LNCAP (cell line): ENCODE data around the gene PKDCC.

Source experiments
- CTCF ChIP-seq: fragments of 450-650 bp; IDR thresholded peaks from 2 replicates; pipeline ENCODE4 v1.5.1; 2017; ENCODE audit warnings: mild to moderate bottlenecking

Gene PKDCC

DNA sequence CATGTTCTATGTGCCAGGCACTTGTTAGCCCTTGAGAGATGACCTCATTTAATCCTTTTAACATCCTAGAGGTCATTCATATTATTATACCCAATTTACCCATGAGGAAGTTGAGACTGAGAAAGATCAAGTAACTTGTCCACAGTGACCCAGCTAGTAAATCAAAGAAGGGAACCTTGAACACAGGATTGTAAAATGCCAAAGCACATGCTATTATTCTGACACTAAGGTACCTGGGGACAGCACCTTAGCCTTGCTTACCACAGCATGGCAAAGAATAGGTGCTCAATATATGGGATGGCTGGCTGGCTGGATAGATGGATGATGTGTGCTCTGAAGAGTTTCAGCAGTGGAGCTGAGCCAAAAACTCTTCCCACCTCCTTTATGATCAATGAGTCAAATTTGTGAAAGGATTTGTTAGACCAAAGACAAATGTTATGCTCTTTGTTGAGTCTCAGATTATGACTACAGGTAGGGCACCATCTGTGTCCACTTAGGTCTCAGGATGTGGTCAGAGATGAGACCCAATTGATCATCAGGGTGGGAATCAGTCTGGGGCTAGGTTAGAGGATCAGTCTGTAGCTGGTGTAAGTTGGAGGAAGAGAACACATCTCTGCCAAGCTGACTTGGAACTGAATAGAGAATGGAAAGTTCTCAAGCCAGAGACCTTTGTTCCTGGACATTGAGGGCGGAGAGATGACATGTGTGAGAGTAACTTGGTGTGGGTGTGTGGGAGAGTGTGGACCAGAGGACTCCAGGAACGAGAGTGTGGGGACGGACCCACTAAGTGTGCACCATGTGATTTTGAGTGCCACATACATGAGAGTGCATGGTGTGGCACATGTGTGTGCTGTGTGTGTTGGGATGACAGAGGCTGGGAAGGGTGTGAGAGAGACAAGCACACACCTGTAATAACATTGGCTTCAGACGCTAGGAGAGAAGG lies 16.3 kb upstream of the PKDCC start:
- TF ChIP-seq CTCF = no peak

DNA sequence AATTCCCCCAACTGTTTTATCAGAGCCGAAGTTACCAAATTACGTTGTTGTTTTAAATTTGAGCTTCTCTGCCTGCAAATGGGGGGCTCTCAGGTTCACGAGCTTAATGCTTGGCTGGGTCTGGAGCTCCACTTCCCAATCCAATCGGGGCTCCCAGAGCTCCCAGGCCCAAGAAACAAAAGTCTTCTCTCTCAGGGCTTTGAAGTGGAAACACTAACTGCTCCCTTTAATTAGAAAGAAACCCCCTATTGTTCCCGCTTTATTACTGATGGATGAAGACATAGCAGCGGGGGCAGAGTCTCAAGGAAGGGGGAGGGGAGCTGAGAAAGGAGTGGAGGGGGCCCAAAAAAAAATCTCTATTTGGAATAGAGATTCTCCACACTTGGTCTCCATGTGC lies 15.6 kb upstream of the PKDCC start:
- TF ChIP-seq CTCF = no peak

- TF ChIP-seq CTCF = no peak
These were observed 15.1 kb upstream of the PKDCC start for GRCh38 chr2:42032745-42033144.

GRCh38 chr2:42035241-42035640 lies 12.6 kb upstream of the PKDCC start:
- no peak for TF ChIP-seq CTCF

GRCh38 chr2:42036413-42036812 lies 11.4 kb upstream of the PKDCC start:
- TF ChIP-seq CTCF = no peak

GRCh38 chr2:42036940-42037339 lies 10.9 kb upstream of the PKDCC start:
- TF ChIP-seq CTCF = no peak

DNA sequence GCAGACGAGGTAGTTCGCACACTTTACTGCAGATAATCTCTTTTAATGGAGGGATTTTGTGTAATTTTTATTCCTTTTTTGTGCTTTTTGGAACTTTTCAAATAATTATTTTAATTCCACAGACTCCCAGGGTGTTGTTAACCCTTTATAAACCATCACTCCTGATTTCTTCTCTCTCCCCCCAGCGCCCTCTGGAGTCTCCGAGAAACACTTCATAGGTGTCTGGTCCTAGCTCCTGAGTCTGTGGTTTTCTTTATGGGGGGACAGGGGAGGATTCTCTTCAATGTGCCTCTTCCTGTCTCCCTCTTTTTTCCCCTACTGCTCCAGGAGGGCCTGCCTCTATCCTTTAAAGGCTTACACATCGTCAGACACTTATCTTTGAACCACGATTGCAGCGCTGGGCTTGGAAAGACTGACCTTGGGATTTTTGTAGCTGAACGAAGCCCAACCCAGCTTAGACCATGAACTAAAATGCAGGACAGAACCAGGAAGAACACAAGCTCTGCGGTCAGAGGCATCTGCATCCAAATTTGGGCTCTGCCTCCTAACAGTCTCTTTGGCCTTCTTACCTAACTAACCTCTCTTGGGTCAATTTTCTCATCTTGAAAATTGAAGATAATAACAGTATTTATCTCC lies 7.1 kb upstream of the PKDCC start:
- no peak for TF ChIP-seq CTCF
